ENCODE results near the gene UGT1A4. TPM values are rescaled to one million over a fixed set of nuclear protein-coding genes. Genes with fewer than 3 reads are reported as not detected.
"Not testable (repeated sequence)": the region's sequence is repeated elsewhere in the genome, so short reads cannot be mapped to it uniquely, and the experiment has no call there.

UGT1A4 gene
- total RNA-seq, 2 experiments from 2014 or later, result not detected

GRCh38 chr2:233699424-233700027 is 19.0 kb upstream of the UGT1A4 start:
- POLR2A ChIA-PET, result no interaction called here
- CTCF ChIA-PET, result interaction anchor here (1.1 kb wide), 1 partner anchor 12 kb away, joined by 3 read pairs; no protein-coding TSS in a partner anchor

GRCh38 chr2:233700028-233700635 is 18.4 kb upstream of the UGT1A4 start:
- CTCF ChIA-PET, result interaction anchor here (1.1 kb wide), 1 partner anchor 11 kb away, joined by 3 read pairs; no protein-coding TSS in a partner anchor

GRCh38 chr2:233700842-233701241 is 17.7 kb upstream of the UGT1A4 start:
- POLR2A ChIA-PET, CTCF ChIA-PET: not testable (repeated sequence)

More at GRCh38 chr2:233700028-233700635, 18.4 kb upstream of the UGT1A4 start:
- POLR2A ChIA-PET, result no interaction called here

GRCh38 chr2:233702238-233702637 is 16.3 kb upstream of the UGT1A4 start:
- POLR2A ChIA-PET, result no interaction called here
- CTCF ChIA-PET, result no interaction called here

- ChIA-PET CTCF (no interaction called here), POLR2A (no interaction called here)
Measured at GRCh38 chr2:233705911-233706506, 12.5 kb upstream of the UGT1A4 start.

GRCh38 chr2:233706720-233707119 is 11.8 kb upstream of the UGT1A4 start:
- CTCF ChIA-PET, result interaction anchor here (0.7 kb wide), 1 partner anchor 24 kb away, joined by 4 read pairs; no protein-coding TSS in a partner anchor
- POLR2A ChIA-PET, result interaction anchor here (0.6 kb wide), 1 partner anchor 95 kb away, joined by 3 read pairs; no protein-coding TSS in a partner anchor

GRCh38 chr2:233707940-233708644 is 10.4 kb upstream of the UGT1A4 start:
- ChIA-PET CTCF (no interaction called here), POLR2A (no interaction called here)

GRCh38 chr2:233708942-233709341 is 9.6 kb upstream of the UGT1A4 start:
- CTCF ChIA-PET, result no interaction called here

GRCh38 chr2:233711312-233712008 is 7.1 kb upstream of the UGT1A4 start:
- ChIA-PET CTCF (interaction anchor here (1.0 to 1.5 kb wide), 3 partner anchors 12 to 27 kb away, joined by 3 to 4 read pairs (median 3); no protein-coding TSS in a partner anchor), POLR2A (no interaction called here)

More at GRCh38 chr2:233708942-233709341, 9.6 kb upstream of the UGT1A4 start:
- POLR2A ChIA-PET, result no interaction called here

GRCh38 chr2:233712611-233713261 is 5.8 kb upstream of the UGT1A4 start, which contains the start of gene UGT1A5:
UGT1A5 (plus strand) TSS chr2:233712907; CDS start chr2:233712992, 85 bp downstream.
- ChIA-PET POLR2A (no interaction called here), CTCF (no interaction called here)

GRCh38 chr2:233713262-233713615 is 5.3 kb upstream of the UGT1A4 start:
- ChIA-PET CTCF (no interaction called here), POLR2A (no interaction called here)

GRCh38 chr2:233714121-233714520 is 4.4 kb upstream of the UGT1A4 start:
- CTCF ChIA-PET, result no interaction called here

GRCh38 chr2:233728723-233729301 is 10.3 kb downstream of the UGT1A4 start, which contains the start of gene UGT1A3:
UGT1A3 (plus strand) TSS chr2:233729042; CDS start chr2:233729127, 85 bp downstream.
- CTCF ChIA-PET, result no interaction called here
- POLR2A ChIA-PET, result no interaction called here

More at GRCh38 chr2:233714121-233714520, 4.4 kb upstream of the UGT1A4 start:
- POLR2A ChIA-PET, result no interaction called here

GRCh38 chr2:233736868-233737653 is 18.5 kb downstream of the UGT1A4 start:
- CTCF ChIA-PET, result not testable (repeated sequence)

GRCh38 chr2:233740870-233741269 is 22.3 kb downstream of the UGT1A4 start:
- POLR2A ChIA-PET, result no interaction called here
- CTCF ChIA-PET, result no interaction called here

More at GRCh38 chr2:233736868-233737653, 18.5 kb downstream of the UGT1A4 start:
- POLR2A ChIA-PET, result interaction anchor here (0.6 kb wide), 1 partner anchor 779 kb away, joined by 5 read pairs; no protein-coding TSS in a partner anchor

GRCh38 chr2:233743464-233744259 is 25.1 kb downstream of the UGT1A4 start:
- ChIA-PET POLR2A (no interaction called here), CTCF (no interaction called here)

- ChIA-PET CTCF (no interaction called here), POLR2A (interaction anchor here (0.6 kb wide), 1 partner anchor 31 kb away, joined by 5 read pairs; no protein-coding TSS in a partner anchor)
Measured at GRCh38 chr2:233745073-233745755, 26.7 kb downstream of the UGT1A4 start.

Measured in activated CD8-positive, alpha-beta memory T cell treated with anti-CD3 and anti-CD28 coated beads for 36 hours (primary cell).